Measurements from ENCODE around the gene DMGDH. TPM values are rescaled to one million over a fixed set of nuclear protein-coding genes. Genes with fewer than 3 reads are reported as not detected.

DMGDH gene
- total RNA-seq, 1 experiment from 2014 or later: not detected

- TF ChIP-seq, protein P1, sequence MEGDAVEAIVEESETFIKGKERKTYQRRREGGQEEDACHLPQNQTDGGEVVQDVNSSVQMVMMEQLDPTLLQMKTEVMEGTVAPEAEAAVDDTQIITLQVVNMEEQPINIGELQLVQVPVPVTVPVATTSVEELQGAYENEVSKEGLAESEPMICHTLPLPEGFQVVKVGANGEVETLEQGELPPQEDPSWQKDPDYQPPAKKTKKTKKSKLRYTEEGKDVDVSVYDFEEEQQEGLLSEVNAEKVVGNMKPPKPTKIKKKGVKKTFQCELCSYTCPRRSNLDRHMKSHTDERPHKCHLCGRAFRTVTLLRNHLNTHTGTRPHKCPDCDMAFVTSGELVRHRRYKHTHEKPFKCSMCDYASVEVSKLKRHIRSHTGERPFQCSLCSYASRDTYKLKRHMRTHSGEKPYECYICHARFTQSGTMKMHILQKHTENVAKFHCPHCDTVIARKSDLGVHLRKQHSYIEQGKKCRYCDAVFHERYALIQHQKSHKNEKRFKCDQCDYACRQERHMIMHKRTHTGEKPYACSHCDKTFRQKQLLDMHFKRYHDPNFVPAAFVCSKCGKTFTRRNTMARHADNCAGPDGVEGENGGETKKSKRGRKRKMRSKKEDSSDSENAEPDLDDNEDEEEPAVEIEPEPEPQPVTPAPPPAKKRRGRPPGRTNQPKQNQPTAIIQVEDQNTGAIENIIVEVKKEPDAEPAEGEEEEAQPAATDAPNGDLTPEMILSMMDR (conservative IDR thresholded peaks at IDR 0.05): no peak
- Histone ChIP-seq H3K79me2 (ENCODE audit: insufficient read depth, low read length) (no peaks in the 10 kb centered on the region), H3K23me2 (ENCODE audit: insufficient read length, low read depth, low read length, poor library complexity, severe bottlenecking) (no peaks in the 10 kb centered on the region), H4K91ac (ENCODE audit: insufficient read length, low read depth, low read length) (no peak overlapping the region), H2BK5ac (ENCODE audit: insufficient read length, low read length) (no peak overlapping the region), H4K5ac (ENCODE audit: insufficient read length, low read depth, low read length) (no peak overlapping the region), H3K18ac (ENCODE audit: insufficient read length, low read depth, low read length) (no peak overlapping the region), H3K56ac (ENCODE audit: insufficient read length, low read depth, low read length) (no peak overlapping the region), H3K14ac (ENCODE audit: insufficient read depth, low read length) (no peak overlapping the region), H2AK5ac (ENCODE audit: insufficient read length, low read length) (no peak overlapping the region), H3T11ph (ENCODE audit: low read length) (no peak overlapping the region), H2BK12ac (ENCODE audit: insufficient read length, low read depth, low read length) (no peak overlapping the region), H3K9me3 (ENCODE audit: control insufficient read depth, low read depth, low read length) (no peaks in the 10 kb centered on the region), H3K4ac (ENCODE audit: low read depth, low read length) (no peak overlapping the region), H3K27ac (ENCODE audit: insufficient read length, low read depth, low read length) (no peak overlapping the region), H2BK15ac (ENCODE audit: low read depth, low read length) (no peak overlapping the region), H3K23ac (ENCODE audit: insufficient read length, low read depth, low read length) (no peak overlapping the region), H4K8ac (replicated peaks; ENCODE audit: insufficient read length, low read depth, low read length) (no peak overlapping the region), H2BK20ac (ENCODE audit: low read depth, low read length, poor library complexity, severe bottlenecking) (no peak overlapping the region), H3K27me3 (ENCODE audit: insufficient read depth, low read length) (no peaks in the 10 kb centered on the region), H3K79me1 (ENCODE audit: insufficient read depth, low read depth, low read length, poor library complexity, severe bottlenecking) (no peaks in the 10 kb centered on the region), H3K4me1 (ENCODE audit: insufficient read depth, low read length) (no peaks in the 10 kb centered on the region), H3K9ac (ENCODE audit: extremely low read depth, insufficient read length, low read length) (no peak overlapping the region), H4K20me1 (ENCODE audit: control insufficient read depth, insufficient read depth, insufficient read length) (no peaks in the 10 kb centered on the region), H2AFZ (ENCODE audit: low read length) (no peak overlapping the region), H3K4me2 (ENCODE audit: insufficient read depth, insufficient read length, low read length) (no peak overlapping the region), H2BK120ac (ENCODE audit: low read depth, low read length, poor library complexity, severe bottlenecking) (no peak overlapping the region)
- Mint-ChIP-seq H3K27ac (no peak overlapping the region), H3K4me1 (peaks cover 0 to 7% of the 10 kb centered on the region in 2 experiments; a peak in 1 of 4 replicates), H3K27me3 (ENCODE audit: low read depth) (peaks cover 3% of the 10 kb centered on the region), H3K4me3 (no peak overlapping the region), H3K9me3 (peaks cover 0 to 10% of the 10 kb centered on the region in 2 experiments; a peak in 3 of 5 replicates), H3K36me3 (ENCODE audit: insufficient read depth in 1 of 3, low read depth in 3 of 3) (peaks cover 0 to 4% (median 4%) of the 10 kb centered on the region in 3 experiments; a peak in 2 of 7 replicates)
- DNase-seq: no peak
- WGBS (ENCODE audit: extremely low coverage, insufficient read length, low lambda C conversion rate): no CpG with 5 or more reads among the region's 9 CpGs
These were observed 835 bp upstream of the DMGDH start for GRCh38 chr5:79070350-79070667.

Measured in H9 (cell line).